Mesenchymal stem cell (in vitro differentiated cells and primary cell): ENCODE data around the gene CD83.
A peak's percentile ranks its signal among the peaks of the same experiment; 100 is the strongest.

Source experiments
- DNase-seq: peaks from one replicate; pipeline ENCODE4 v3.0.0-alpha.2; 2013
- H2AFZ ChIP-seq: one replicate; pipeline ENCODE4 v1.6.1; 2013; ENCODE audit warnings: low read depth, mild to moderate bottlenecking, control low read depth, inconsistent platforms, low read length, moderate library complexity
- H2AK5ac ChIP-seq: 2 replicates; pipeline ENCODE4 v1.6.1; 2013; ENCODE audit warnings: low read length, moderate library complexity, mild to moderate bottlenecking, inconsistent platforms; ENCODE audit not compliant: severe bottlenecking
- H2BK120ac ChIP-seq: one replicate; pipeline ENCODE4 v1.6.1; 2013; ENCODE audit warnings: low read depth, mild to moderate bottlenecking, inconsistent platforms, low read length, moderate library complexity
- H2BK12ac ChIP-seq, 2 experiments: one replicate each; pipeline ENCODE4 v1.6.1; 2013; ENCODE audit warnings: inconsistent platforms in 2 of 2, low read length in 2 of 2, mild to moderate bottlenecking in 2 of 2, moderate library complexity in 2 of 2, control low read depth in 1 of 2
- H2BK15ac ChIP-seq: one replicate; pipeline ENCODE4 v1.6.1; 2013; ENCODE audit warnings: mild to moderate bottlenecking, low read depth, inconsistent platforms; ENCODE audit not compliant: poor library complexity, severe bottlenecking
- H2BK5ac ChIP-seq: 2 replicates; pipeline ENCODE4 v1.6.1; 2013; ENCODE audit warnings: low read depth, mild to moderate bottlenecking, low read length, control low read depth, inconsistent platforms; ENCODE audit not compliant: poor library complexity, severe bottlenecking
- H3K14ac ChIP-seq, 2 experiments: one replicate each; pipeline ENCODE4 v1.6.1; 2013; ENCODE audit warnings: inconsistent platforms in 2 of 2, low read length in 2 of 2, control low read depth in 1 of 2, mild to moderate bottlenecking in 1 of 2, moderate library complexity in 1 of 2
- H3K18ac ChIP-seq, 2 experiments: one replicate each; pipeline ENCODE4 v1.6.1; 2013; ENCODE audit warnings: inconsistent platforms in 2 of 2, low read length in 2 of 2, control low read depth in 1 of 2, low read depth in 1 of 2, mild to moderate bottlenecking in 1 of 2
- H3K23ac ChIP-seq, 2 experiments: one replicate each; pipeline ENCODE4 v1.6.1; 2013; ENCODE audit warnings: inconsistent platforms in 2 of 2, low read length in 2 of 2, mild to moderate bottlenecking in 2 of 2, moderate library complexity in 2 of 2, control low read depth in 1 of 2
- H3K27ac ChIP-seq: 2 replicates; pipeline ENCODE4 v1.5.1; 2013; ENCODE audit warnings: mild to moderate bottlenecking, moderate library complexity, low read length, control low read depth, inconsistent platforms; ENCODE audit not compliant: poor library complexity, severe bottlenecking
- H3K27me3 ChIP-seq, 2 experiments: 2 replicates each; pipeline versions ENCODE4 v1.6.1 to v1.7.0; 2013; ENCODE audit warnings: low read length in 2 of 2, mild to moderate bottlenecking in 2 of 2, moderate library complexity in 2 of 2, control low read depth in 1 of 2, inconsistent platforms in 1 of 2; ENCODE audit not compliant: control insufficient read depth in 1 of 2, insufficient read depth in 1 of 2
- H3K36me3 ChIP-seq, 2 experiments: 2 replicates each; pipeline versions ENCODE4 v1.6.1 to v1.7.0; 2013; ENCODE audit warnings: low read length in 2 of 2, control low read depth in 1 of 2, inconsistent platforms in 1 of 2, low read depth in 1 of 2, mild to moderate bottlenecking in 1 of 2; ENCODE audit not compliant: insufficient read depth in 2 of 2, control insufficient read depth in 1 of 2
- H3K4ac ChIP-seq, 2 experiments: one replicate each; pipeline ENCODE4 v1.6.1; 2013; ENCODE audit warnings: inconsistent platforms in 2 of 2, low read length in 2 of 2, mild to moderate bottlenecking in 2 of 2, moderate library complexity in 2 of 2, control low read depth in 1 of 2, low read depth in 1 of 2
- H3K4me1 ChIP-seq: 2 replicates; pipeline ENCODE4 v1.6.1; 2013; ENCODE audit warnings: low read depth, low read length, control low read depth; ENCODE audit not compliant: control insufficient read depth, insufficient read depth
- H3K4me2 ChIP-seq: 2 replicates; pipeline ENCODE4 v1.6.1; 2013; ENCODE audit warnings: low read length, mild to moderate bottlenecking, inconsistent platforms; ENCODE audit not compliant: poor library complexity, severe bottlenecking
- H3K4me3 ChIP-seq, 2 experiments: 2 replicates each; pipeline versions ENCODE4 v1.5.1 to v1.7.0; 2013; ENCODE audit warnings: low read length in 2 of 2, mild to moderate bottlenecking in 2 of 2, control low read depth in 1 of 2, low read depth in 1 of 2; ENCODE audit not compliant: insufficient read depth in 1 of 2
- H3K79me1 ChIP-seq: replicated peaks from 2 replicates; pipeline ENCODE4 v1.6.1; 2013; ENCODE audit warnings: mild to moderate bottlenecking, control low read depth, low read length, inconsistent platforms; ENCODE audit not compliant: poor library complexity, severe bottlenecking
- H3K9ac ChIP-seq: 2 replicates; pipeline ENCODE4 v1.7.0; 2013; ENCODE audit warnings: mild to moderate bottlenecking, low read length, moderate library complexity
- H3K9me3 ChIP-seq: 2 replicates; pipeline ENCODE4 v1.7.0; 2013; ENCODE audit warnings: mild to moderate bottlenecking, low read length; ENCODE audit not compliant: control insufficient read depth
- H4K8ac ChIP-seq: one replicate; pipeline ENCODE4 v1.6.1; 2013; ENCODE audit warnings: inconsistent platforms, mild to moderate bottlenecking, low read length, moderate library complexity
- H4K91ac ChIP-seq: one replicate; pipeline ENCODE4 v1.6.1; 2013; ENCODE audit warnings: mild to moderate bottlenecking, low read length, inconsistent platforms
- WGBS: methylation state at CpG from one replicate; pipeline ENCODE4 v1.1.7; 2013; ENCODE audit warnings: mixed read lengths; 5-methylcytosine and 5-hydroxymethylcytosine counted together

Gene CD83

GRCh38 chr6:14135893-14136539, 18.4 kb downstream of the CD83 start:
- Histone ChIP-seq H3K27me3 (peaks cover 0 to 3% of the 10 kb centered on the region in 2 experiments), H3K4me3 (no peak overlapping the region), H3K23ac (no peak overlapping the region), H3K4me2 (no peak overlapping the region), H2AK5ac (no peak overlapping the region), H2AFZ (no peak overlapping the region), H3K14ac (no peak overlapping the region), H2BK12ac (no peak overlapping the region), H4K8ac (no peak overlapping the region), H3K9ac (no peak overlapping the region), H3K9me3 (no peaks in the 10 kb centered on the region), H3K27ac (no peak overlapping the region), H2BK120ac (no peak overlapping the region), H3K36me3 (peaks cover 3 to 11% of the 10 kb centered on the region in 2 experiments), H3K4me1 (peaks cover 6% of the 10 kb centered on the region), H3K79me1 (no peaks in the 10 kb centered on the region), H3K4ac (no peak overlapping the region), H2BK15ac (no peak overlapping the region), H2BK5ac (no peak overlapping the region), H3K18ac (no peak overlapping the region), H4K91ac (no peak overlapping the region)
- DNase-seq = no peak
- WGBS = 90% methylated on average over 8 of the region's 9 CpGs

DNA sequence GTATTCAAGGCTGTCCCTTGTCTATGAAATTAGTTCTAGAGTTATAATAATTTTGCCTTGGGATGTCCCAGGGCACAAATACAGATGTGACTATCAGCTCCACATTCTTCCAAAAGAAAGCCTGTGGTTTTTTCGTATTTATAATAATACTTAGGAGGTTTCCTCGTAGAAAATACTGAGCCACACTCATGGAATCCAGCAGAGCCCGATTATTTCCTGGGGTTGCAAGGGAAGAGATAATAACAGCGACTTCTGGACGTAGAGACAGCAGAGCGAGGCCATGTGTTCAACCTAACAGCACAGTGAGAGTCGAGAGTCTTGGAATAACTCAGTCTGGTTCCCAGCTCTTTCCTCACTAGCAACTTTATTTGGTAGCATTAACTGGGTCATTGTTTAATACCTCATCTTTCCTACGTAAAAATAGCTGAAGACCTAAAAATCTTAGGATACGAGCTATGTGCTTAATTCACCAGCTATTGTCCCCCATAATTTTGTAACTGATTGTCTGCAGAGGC, 21.2 kb downstream of the CD83 start:
- H4K8ac ChIP-seq = no peak overlapping the region
- H3K79me1 ChIP-seq = no peaks in the 10 kb centered on the region
- no peak overlapping the region for H2AFZ ChIP-seq
- H3K9ac ChIP-seq = no peak overlapping the region
- no peak overlapping the region for H3K18ac ChIP-seq
- no peak overlapping the region for H2BK120ac ChIP-seq
- H4K91ac ChIP-seq = no peak overlapping the region
- peaks cover 3 to 11% of the 10 kb centered on the region in 2 experiments for H3K36me3 ChIP-seq
- no peak overlapping the region for H2AK5ac ChIP-seq
- H3K4me3 ChIP-seq = no peak overlapping the region
- DNase-seq = no peak
- no peak overlapping the region for H3K14ac ChIP-seq
- no peak overlapping the region for H2BK15ac ChIP-seq
- H3K27me3 ChIP-seq = peaks cover 0 to 3% of the 10 kb centered on the region in 2 experiments
- no peak overlapping the region for H3K27ac ChIP-seq
- WGBS = 91% methylated on average over 7 of the region's 9 CpGs
- H2BK12ac ChIP-seq = no peak overlapping the region
- H3K4ac ChIP-seq = no peak overlapping the region
- peaks cover 8% of the 10 kb centered on the region for H3K4me1 ChIP-seq
- H3K4me2 ChIP-seq = no peak overlapping the region
- H2BK5ac ChIP-seq = no peak overlapping the region
- H3K9me3 ChIP-seq = no peaks in the 10 kb centered on the region
- no peak overlapping the region for H3K23ac ChIP-seq

DNA sequence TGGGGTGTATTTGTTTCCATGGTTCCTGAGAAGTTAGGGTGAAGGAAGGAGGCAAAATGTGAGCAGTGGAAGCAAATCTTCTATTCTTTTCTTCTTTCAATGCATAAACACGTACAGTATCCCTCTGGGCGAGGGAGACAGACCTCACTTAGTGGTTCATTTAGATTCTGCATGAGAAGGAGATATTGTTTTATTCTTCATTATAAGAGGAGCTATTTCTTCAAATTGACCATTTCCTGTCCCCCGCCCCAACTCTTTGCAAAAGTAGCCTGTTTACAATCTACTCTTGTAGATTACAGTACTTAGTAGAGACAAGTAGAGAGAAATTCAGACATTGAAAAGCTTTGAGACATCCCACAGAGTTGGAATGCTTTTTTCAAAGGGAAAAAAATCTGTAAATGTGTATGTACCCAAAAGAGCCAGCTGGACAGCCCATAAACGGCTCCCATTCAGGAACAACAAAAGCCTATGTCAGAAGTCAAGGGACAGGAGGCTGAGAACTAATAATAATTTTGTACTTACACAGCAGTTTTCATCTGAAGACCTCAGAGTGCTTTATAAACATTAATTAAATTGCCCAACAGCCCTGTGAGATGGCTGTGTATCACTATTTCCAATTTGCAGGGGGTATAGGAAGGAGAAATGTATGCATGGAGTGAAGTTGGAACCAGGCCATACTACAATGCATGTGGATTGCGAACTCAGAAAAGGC, 23.9 kb downstream of the CD83 start:
- Histone ChIP-seq H2BK12ac (no peak overlapping the region), H3K4me2 (no peak overlapping the region), H3K23ac (no peak overlapping the region), H3K18ac (no peak overlapping the region), H2BK5ac (no peak overlapping the region), H3K14ac (peak overlapping the region in 1 of 2 experiments; percentile 28), H2BK15ac (no peak overlapping the region), H4K8ac (no peak overlapping the region), H3K79me1 (no peaks in the 10 kb centered on the region), H3K4ac (no peak overlapping the region), H3K36me3 (no peaks in the 10 kb centered on the region), H3K9ac (no peak overlapping the region), H3K9me3 (no peaks in the 10 kb centered on the region), H2AK5ac (no peak overlapping the region), H3K27ac (no peak overlapping the region), H4K91ac (no peak overlapping the region), H2AFZ (no peak overlapping the region), H3K4me3 (no peak overlapping the region), H3K4me1 (peaks cover 2% of the 10 kb centered on the region), H3K27me3 (peaks cover 4 to 14% of the 10 kb centered on the region in 2 experiments), H2BK120ac (no peak overlapping the region)
- DNase-seq = no peak
- 100% methylated on average over 1 of the region's 5 CpGs for WGBS

GRCh38 chr6:14142063-14142450, 24.5 kb downstream of the CD83 start:
- H3K18ac ChIP-seq = no peak overlapping the region
- no peak overlapping the region for H3K4ac ChIP-seq
- 97% methylated on average over 7 of the region's 7 CpGs for WGBS
- no peak overlapping the region for H2BK12ac ChIP-seq
- H2AK5ac ChIP-seq = no peak overlapping the region
- H2AFZ ChIP-seq = no peak overlapping the region
- H3K4me1 ChIP-seq = peaks cover 2% of the 10 kb centered on the region
- H2BK120ac ChIP-seq = no peak overlapping the region
- no peaks in the 10 kb centered on the region for H3K9me3 ChIP-seq
- peak overlapping the region in 1 of 2 experiments; percentile 28 for H3K14ac ChIP-seq
- no peak overlapping the region for H3K4me2 ChIP-seq
- no peak overlapping the region for H3K9ac ChIP-seq
- no peak overlapping the region for H3K4me3 ChIP-seq
- H2BK15ac ChIP-seq = no peak overlapping the region
- H2BK5ac ChIP-seq = no peak overlapping the region
- H4K91ac ChIP-seq = no peak overlapping the region
- H4K8ac ChIP-seq = no peak overlapping the region
- peaks cover 9 to 14% of the 10 kb centered on the region in 2 experiments for H3K27me3 ChIP-seq
- no peak overlapping the region for H3K23ac ChIP-seq
- no peak for DNase-seq
- no peaks in the 10 kb centered on the region for H3K79me1 ChIP-seq
- H3K36me3 ChIP-seq = no peaks in the 10 kb centered on the region
- no peak overlapping the region for H3K27ac ChIP-seq
